ENCODE data around the gene SLC38A4. TPM values are rescaled to one million over a fixed set of nuclear protein-coding genes. Genes with fewer than 3 reads are reported as not detected.

The SLC38A4 gene
- total RNA-seq, result not detected
- not detected for polyA plus RNA-seq

- H3K36me3 Mint-ChIP-seq, result no peaks in the 10 kb centered on the region
- Histone ChIP-seq H3K36me3 (ENCODE audit: insufficient read depth, low read length) (no peaks in the 10 kb centered on the region), H3K4me3 (ENCODE audit: low read length in 2 of 2) (no peak within 1 kb of the TSS), H3K27ac (ENCODE audit: low read depth, low read length) (no peak within 1 kb of the TSS), H3K4me1 (ENCODE audit: insufficient read depth, low read length) (no peaks in the 10 kb centered on the region), H3K9me3 (ENCODE audit: control insufficient read depth in 1 of 2, low read length in 2 of 2) (no peaks in the 10 kb centered on the region), H3K27me3 (ENCODE audit: insufficient read depth, low read length) (peaks cover 14% of the 10 kb centered on the region)
- intact Hi-C loops (cut with micrococcal nuclease), result no loop called here
- no peak for DNase-seq
- ChIA-PET CTCF (ENCODE audit: partially characterized antibody) (no interaction called here), POLR2A (ENCODE audit: partially characterized antibody) (no interaction called here)
- peaks cover 0 to 8% (median 0%) of the 10 kb centered on the region in 8 donors for H3K9me3 Mint-ChIP-seq
- H3K27ac Mint-ChIP-seq, result no peak within 1 kb of the TSS
- peaks cover 0 to under 1% (median under 1%) of the 10 kb centered on the region in 4 donors for H3K4me1 Mint-ChIP-seq
- H3K27me3 Mint-ChIP-seq, result peaks cover 33 to 42% of the 10 kb centered on the region in 2 donors
- H3K4me3 Mint-ChIP-seq, result no peak within 1 kb of the TSS
These were observed at the start of gene SLC38A4 for GRCh38 chr12:46825591-46826414. Gene SLC38A4, minus strand, starts transcription at chr12:46825997. Its CDS starts 32,926 bp downstream, at chr12:46793071.

GRCh38 chr12:46875095-46875494, 49.3 kb upstream of the SLC38A4 start:
- Mint-ChIP-seq H3K4me1 (no peaks in the 10 kb centered on the region), H3K36me3 (peaks cover 0 to 3% of the 10 kb centered on the region in 2 donors), H3K27me3 (peaks cover 20 to 25% of the 10 kb centered on the region in 2 donors), H3K9me3 (peaks cover 2 to 38% (median 14%) of the 10 kb centered on the region in 8 donors), H3K27ac (no peak overlapping the region), H3K4me3 (no peak overlapping the region)
- Histone ChIP-seq H3K9me3 (ENCODE audit: control insufficient read depth in 1 of 2, low read length in 2 of 2) (peaks cover 0 to 7% of the 10 kb centered on the region in 2 donors), H3K27me3 (ENCODE audit: insufficient read depth, low read length) (no peaks in the 10 kb centered on the region), H3K36me3 (ENCODE audit: insufficient read depth, low read length) (no peaks in the 10 kb centered on the region), H3K27ac (ENCODE audit: low read depth, low read length) (no peak overlapping the region), H3K4me1 (ENCODE audit: insufficient read depth, low read length) (no peaks in the 10 kb centered on the region), H3K4me3 (ENCODE audit: low read length in 2 of 2) (no peak overlapping the region)
- no peak for DNase-seq
- POLR2A ChIA-PET (ENCODE audit: partially characterized antibody), result no interaction called here
- CTCF ChIA-PET (ENCODE audit: partially characterized antibody), result no interaction called here
- intact Hi-C loops (cut with micrococcal nuclease), result no loop called here

GRCh38 chr12:46874642-46875041, 48.8 kb upstream of the SLC38A4 start:
- Mint-ChIP-seq H3K9me3 (peaks cover 2 to 36% (median 14%) of the 10 kb centered on the region in 8 donors), H3K4me3 (no peak overlapping the region), H3K36me3 (peaks cover 0 to 3% of the 10 kb centered on the region in 2 donors), H3K4me1 (no peaks in the 10 kb centered on the region), H3K27me3 (peaks cover 18 to 26% of the 10 kb centered on the region in 2 donors), H3K27ac (no peak overlapping the region)
- CTCF ChIA-PET (ENCODE audit: partially characterized antibody), result no interaction called here
- POLR2A ChIA-PET (ENCODE audit: partially characterized antibody), result no interaction called here
- Histone ChIP-seq H3K4me3 (ENCODE audit: low read length in 2 of 2) (no peak overlapping the region), H3K36me3 (ENCODE audit: insufficient read depth, low read length) (no peaks in the 10 kb centered on the region), H3K27ac (ENCODE audit: low read depth, low read length) (no peak overlapping the region), H3K27me3 (ENCODE audit: insufficient read depth, low read length) (no peaks in the 10 kb centered on the region), H3K4me1 (ENCODE audit: insufficient read depth, low read length) (no peaks in the 10 kb centered on the region), H3K9me3 (ENCODE audit: control insufficient read depth in 1 of 2, low read length in 2 of 2) (peaks cover 0 to 7% of the 10 kb centered on the region in 2 donors)
- intact Hi-C loops (cut with micrococcal nuclease), result no loop called here
- no peak for DNase-seq

GRCh38 chr12:46872135-46872534, 46.3 kb upstream of the SLC38A4 start:
- intact Hi-C loops (cut with micrococcal nuclease), result no loop called here
- no peaks in the 10 kb centered on the region for H3K4me1 Mint-ChIP-seq

GRCh38 chr12:46865311-46865710, 39.5 kb upstream of the SLC38A4 start:
- Mint-ChIP-seq H3K4me1 (no peaks in the 10 kb centered on the region), H3K36me3 (peaks cover 0 to 13% of the 10 kb centered on the region in 2 donors), H3K27ac (no peak overlapping the region), H3K4me3 (peak overlapping the region in 1 of 8 donors; percentile 11), H3K9me3 (peaks cover 2 to 43% (median 17%) of the 10 kb centered on the region in 8 donors), H3K27me3 (peaks cover 0 to 1% of the 10 kb centered on the region in 2 donors)
- ChIA-PET CTCF (ENCODE audit: partially characterized antibody) (no interaction called here), POLR2A (ENCODE audit: partially characterized antibody) (no interaction called here)
- DNase-seq, result no peak
- Histone ChIP-seq H3K36me3 (ENCODE audit: insufficient read depth, low read length) (no peaks in the 10 kb centered on the region), H3K4me3 (ENCODE audit: low read length in 2 of 2) (no peak overlapping the region), H3K27ac (ENCODE audit: low read depth, low read length) (no peak overlapping the region), H3K4me1 (ENCODE audit: insufficient read depth, low read length) (no peaks in the 10 kb centered on the region), H3K9me3 (ENCODE audit: control insufficient read depth in 1 of 2, low read length in 2 of 2) (no peaks in the 10 kb centered on the region), H3K27me3 (ENCODE audit: insufficient read depth, low read length) (no peaks in the 10 kb centered on the region)
- intact Hi-C loops (cut with micrococcal nuclease), result no loop called here

More at GRCh38 chr12:46872135-46872534, 46.3 kb upstream of the SLC38A4 start:
- Mint-ChIP-seq H3K9me3 (peaks cover 2 to 21% (median 9%) of the 10 kb centered on the region in 8 donors), H3K36me3 (peaks cover 0 to 3% of the 10 kb centered on the region in 2 donors), H3K27ac (no peak overlapping the region), H3K27me3 (peaks cover 12% of the 10 kb centered on the region in 2 donors), H3K4me3 (no peak overlapping the region)
- Histone ChIP-seq H3K4me1 (ENCODE audit: insufficient read depth, low read length) (no peaks in the 10 kb centered on the region), H3K27me3 (ENCODE audit: insufficient read depth, low read length) (no peaks in the 10 kb centered on the region), H3K36me3 (ENCODE audit: insufficient read depth, low read length) (no peaks in the 10 kb centered on the region), H3K4me3 (ENCODE audit: low read length in 2 of 2) (no peak overlapping the region), H3K9me3 (ENCODE audit: control insufficient read depth in 1 of 2, low read length in 2 of 2) (peaks cover 0 to 4% of the 10 kb centered on the region in 2 donors), H3K27ac (ENCODE audit: low read depth, low read length) (no peak overlapping the region)
- ChIA-PET CTCF (ENCODE audit: partially characterized antibody) (no interaction called here), POLR2A (ENCODE audit: partially characterized antibody) (no interaction called here)
- no peak for DNase-seq

- Histone ChIP-seq H3K27me3 (ENCODE audit: insufficient read depth, low read length) (no peaks in the 10 kb centered on the region), H3K9me3 (ENCODE audit: control insufficient read depth in 1 of 2, low read length in 2 of 2) (no peaks in the 10 kb centered on the region), H3K27ac (ENCODE audit: low read depth, low read length) (no peak overlapping the region), H3K36me3 (ENCODE audit: insufficient read depth, low read length) (no peaks in the 10 kb centered on the region), H3K4me3 (ENCODE audit: low read length in 2 of 2) (no peak overlapping the region), H3K4me1 (ENCODE audit: insufficient read depth, low read length) (no peaks in the 10 kb centered on the region)
- H3K9me3 Mint-ChIP-seq, result peaks cover 0 to 51% (median 25%) of the 10 kb centered on the region in 8 donors
- H3K4me3 Mint-ChIP-seq, result no peak overlapping the region
- intact Hi-C loops (cut with micrococcal nuclease), result no loop called here
- H3K36me3 Mint-ChIP-seq, result peaks cover 0 to 5% of the 10 kb centered on the region in 2 donors
- ChIA-PET CTCF (ENCODE audit: partially characterized antibody) (no interaction called here), POLR2A (ENCODE audit: partially characterized antibody) (no interaction called here)
- no peaks in the 10 kb centered on the region for H3K27me3 Mint-ChIP-seq
- no peak overlapping the region for H3K27ac Mint-ChIP-seq
- no peaks in the 10 kb centered on the region for H3K4me1 Mint-ChIP-seq
- DNase-seq, result no peak
These were observed 32.6 kb upstream of the SLC38A4 start for GRCh38 chr12:46858368-46858767.

GRCh38 chr12:46857486-46857885, 31.7 kb upstream of the SLC38A4 start:
- no peak overlapping the region for H3K27ac Mint-ChIP-seq
- ChIA-PET POLR2A (ENCODE audit: partially characterized antibody) (no interaction called here), CTCF (ENCODE audit: partially characterized antibody) (no interaction called here)
- no peak overlapping the region for H3K4me3 Mint-ChIP-seq
- intact Hi-C loops (cut with micrococcal nuclease), result no loop called here
- no peak overlapping the region for H3K27ac ChIP-seq (ENCODE audit: low read depth, low read length)
- no peak for DNase-seq
- peaks cover 0 to 5% of the 10 kb centered on the region in 2 donors for H3K36me3 Mint-ChIP-seq
- H3K27me3 ChIP-seq (ENCODE audit: insufficient read depth, low read length), result no peaks in the 10 kb centered on the region
- no peaks in the 10 kb centered on the region for H3K4me1 ChIP-seq (ENCODE audit: insufficient read depth, low read length)
- no peaks in the 10 kb centered on the region for H3K36me3 ChIP-seq (ENCODE audit: insufficient read depth, low read length)
- H3K9me3 Mint-ChIP-seq, result peaks cover 0 to 46% (median 24%) of the 10 kb centered on the region in 8 donors
- H3K27me3 Mint-ChIP-seq, result no peaks in the 10 kb centered on the region
- no peaks in the 10 kb centered on the region for H3K4me1 Mint-ChIP-seq
- no peak overlapping the region for H3K4me3 ChIP-seq (ENCODE audit: low read length in 2 of 2)
- no peaks in the 10 kb centered on the region for H3K9me3 ChIP-seq (ENCODE audit: control insufficient read depth in 1 of 2, low read length in 2 of 2)
